GM18870 (cell line): ENCODE measurements around the gene PROX2.

Experiments used
- ATAC-seq: cut with Tn5 transposase; IDR thresholded peaks from one replicate; pipeline ENCODE4 v1.9.1; 2021; ENCODE audit warnings: moderate library complexity; ENCODE audit not compliant: unreplicated experiment

The PROX2 gene, protein sequence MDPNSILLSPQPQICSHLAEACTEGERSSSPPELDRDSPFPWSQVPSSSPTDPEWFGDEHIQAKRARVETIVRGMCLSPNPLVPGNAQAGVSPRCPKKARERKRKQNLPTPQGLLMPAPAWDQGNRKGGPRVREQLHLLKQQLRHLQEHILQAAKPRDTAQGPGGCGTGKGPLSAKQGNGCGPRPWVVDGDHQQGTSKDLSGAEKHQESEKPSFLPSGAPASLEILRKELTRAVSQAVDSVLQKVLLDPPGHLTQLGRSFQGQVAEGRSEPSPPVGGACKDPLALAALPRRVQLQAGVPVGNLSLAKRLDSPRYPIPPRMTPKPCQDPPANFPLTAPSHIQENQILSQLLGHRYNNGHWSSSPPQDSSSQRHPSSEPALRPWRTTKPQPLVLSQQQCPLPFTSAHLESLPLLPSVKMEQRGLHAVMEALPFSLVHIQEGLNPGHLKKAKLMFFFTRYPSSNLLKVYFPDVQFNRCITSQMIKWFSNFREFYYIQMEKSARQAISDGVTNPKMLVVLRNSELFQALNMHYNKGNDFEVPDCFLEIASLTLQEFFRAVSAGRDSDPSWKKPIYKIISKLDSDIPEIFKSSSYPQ

DNA sequence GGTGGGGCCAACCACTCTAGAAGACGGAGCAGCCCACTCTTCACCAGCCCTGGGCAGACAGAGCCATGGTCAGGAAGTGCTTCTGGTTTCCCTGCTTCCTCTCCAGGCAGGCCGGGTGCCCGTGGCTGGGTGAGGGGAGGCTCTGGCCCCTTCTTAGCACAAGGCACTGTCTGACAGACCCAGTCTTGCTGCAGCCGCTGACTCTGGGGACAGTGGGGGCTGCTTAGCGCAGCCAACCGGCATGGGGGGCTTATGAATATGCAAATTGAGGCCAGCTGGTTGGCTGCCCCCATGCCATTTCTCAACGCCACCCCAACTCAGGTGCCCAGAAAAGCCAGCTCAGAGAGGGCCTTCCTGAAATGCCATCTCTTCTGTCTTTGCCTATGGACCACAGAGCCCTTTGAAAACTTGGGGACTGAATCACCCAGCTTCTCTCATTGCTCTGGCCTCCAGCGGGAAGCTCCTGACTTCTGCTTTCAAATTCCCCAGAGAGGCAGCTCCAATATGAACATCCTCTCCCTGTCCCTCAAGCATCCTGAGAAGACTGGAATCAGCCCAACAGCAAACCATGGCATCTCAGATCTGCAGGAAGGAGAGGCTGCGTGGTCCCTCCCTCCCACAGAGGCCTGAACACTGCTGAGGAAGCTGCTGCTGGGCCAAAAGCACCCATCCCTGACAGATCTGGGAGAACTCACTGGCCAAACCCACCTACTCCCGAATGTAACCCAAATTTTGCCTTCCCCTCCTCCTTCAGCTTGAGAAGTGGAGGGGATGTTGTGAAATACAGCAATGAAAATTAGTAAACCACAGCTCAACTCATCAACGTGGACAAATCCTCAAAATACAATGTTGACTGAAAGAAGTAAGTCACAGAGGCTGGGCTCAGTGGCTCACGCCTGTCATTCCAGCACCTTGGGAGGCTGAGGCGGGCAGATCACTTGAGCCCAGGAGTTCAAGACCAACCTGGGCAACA is at the start of gene PROX2:
TSS of gene PROX2 (minus strand) at position 205 of the 973 bp plus-strand sequence. CDS start 12,311 bp downstream, outside the sequence.
- ATAC-seq: no peak

DNA sequence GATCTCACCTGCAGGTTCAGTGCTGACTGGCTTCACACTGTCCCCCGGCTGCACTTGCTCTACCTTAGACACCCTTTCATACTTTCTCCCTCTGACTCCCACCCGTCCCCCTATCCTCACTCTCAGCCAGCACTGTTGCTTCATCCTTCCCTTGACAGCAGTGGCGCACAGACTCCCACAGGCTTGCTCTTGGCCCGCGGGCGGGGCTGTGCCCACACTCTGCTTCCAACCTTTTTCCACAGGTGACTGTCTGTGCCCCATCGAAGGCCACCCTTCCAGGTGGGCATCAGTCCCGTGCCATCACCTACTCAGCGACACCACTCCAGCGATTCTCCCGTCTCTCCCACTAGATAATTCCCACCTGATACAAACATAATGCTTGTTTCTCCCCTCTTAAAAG is 48.1 kb upstream of the PROX2 start:
- ATAC-seq: no peak

DNA sequence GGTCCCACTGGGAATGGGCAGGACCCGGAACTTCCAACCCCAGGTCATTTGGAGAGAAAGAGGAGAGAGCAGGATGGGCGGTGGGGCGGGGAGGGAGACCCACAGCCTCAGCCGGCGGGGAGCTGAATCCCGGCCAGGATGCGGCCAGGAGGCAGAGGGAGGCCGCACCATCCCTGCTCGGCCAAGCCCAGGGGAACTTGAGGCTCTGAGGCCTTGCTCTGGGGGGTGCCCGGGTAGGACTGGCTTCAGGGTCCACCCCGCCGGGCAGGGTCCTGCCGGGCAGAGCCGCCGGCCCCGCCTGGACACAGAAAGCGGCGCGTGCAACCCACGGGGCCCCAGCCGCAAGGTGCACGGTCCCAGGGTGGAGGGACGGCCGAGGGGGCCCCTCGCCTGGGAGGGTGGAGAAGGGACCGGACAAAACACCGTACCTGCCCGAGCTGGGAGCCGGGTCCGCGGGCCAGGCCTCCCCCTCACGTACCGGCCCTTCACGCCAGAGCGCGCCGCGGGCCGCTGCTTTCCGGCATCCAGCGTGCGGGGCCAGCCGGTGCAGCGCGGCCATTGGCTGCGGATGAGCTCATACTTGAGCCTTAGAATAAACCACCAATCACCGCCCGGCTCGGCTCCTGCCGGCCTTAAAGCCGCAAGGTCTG is 46.9 kb upstream of the PROX2 start, which contains the start of gene RPS6KL1:
TSS of gene RPS6KL1 (minus strand) at position 509 of the 650 bp plus-strand sequence. CDS start 1,719 bp downstream, outside the sequence.
- no peak for ATAC-seq

DNA sequence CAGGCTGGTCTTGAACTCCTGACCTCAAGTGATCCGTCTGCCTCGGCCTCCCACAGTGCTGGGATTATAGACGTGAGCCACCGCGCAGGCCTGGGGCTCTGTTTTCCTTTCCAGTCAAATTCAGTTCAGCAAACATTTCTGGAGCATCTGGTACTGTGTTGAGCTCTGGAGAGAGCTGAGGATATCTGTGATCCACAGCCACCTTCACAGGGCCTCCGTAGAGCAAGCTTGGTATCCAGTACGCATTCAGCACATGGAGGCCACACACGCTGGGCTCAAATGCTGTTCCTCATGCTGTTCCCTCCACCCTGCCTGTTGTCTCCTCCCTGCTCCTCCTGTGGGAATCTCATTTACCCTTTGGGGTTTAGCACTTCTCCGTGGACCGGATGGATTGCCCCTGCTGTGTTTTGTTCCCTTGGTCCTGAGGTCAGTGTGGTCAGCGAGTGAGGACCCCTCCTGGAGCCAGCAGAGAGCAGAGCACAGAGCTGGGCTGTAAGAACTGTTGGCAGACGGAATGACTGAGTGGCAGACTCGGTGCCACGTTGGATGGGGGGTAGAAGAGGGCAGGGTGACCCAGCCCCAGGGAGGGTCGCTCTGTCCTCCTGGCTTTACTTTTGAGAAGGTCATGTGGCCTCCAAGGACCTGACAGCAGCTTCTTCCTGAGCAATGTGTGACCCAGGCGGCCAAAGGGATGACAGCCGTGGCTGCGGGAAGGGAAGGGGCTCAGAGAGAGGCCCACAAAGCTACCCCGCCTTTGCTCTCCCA is 46.2 kb upstream of the PROX2 start:
- no peak for ATAC-seq

DNA sequence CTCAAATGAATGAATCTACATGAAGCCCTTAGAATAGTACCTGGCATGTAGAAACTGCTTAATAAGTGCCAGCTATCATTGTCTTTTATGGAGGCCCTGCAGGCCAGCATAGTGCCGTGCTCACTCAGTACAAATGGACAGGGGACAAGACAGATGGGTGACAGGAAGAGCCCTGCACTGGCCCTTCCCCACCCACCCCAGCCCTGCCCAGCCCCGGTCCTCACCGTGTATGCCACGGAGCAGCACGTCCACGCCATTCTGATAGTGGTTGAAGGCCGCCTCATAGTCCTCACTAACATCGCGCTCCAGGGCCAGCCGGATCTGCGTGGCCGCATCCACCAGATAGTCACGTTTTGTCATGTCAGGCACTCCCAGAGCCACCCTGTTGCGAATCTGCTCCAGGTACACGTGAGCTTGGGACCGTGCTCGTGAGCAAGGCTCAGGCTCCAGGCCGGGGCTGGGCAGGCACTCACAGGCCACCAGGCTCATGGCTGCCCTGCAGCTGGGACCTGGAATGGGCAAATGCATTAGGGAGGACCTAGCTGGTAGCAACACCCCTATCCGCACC is 45.2 kb upstream of the PROX2 start:
- no peak for ATAC-seq

DNA sequence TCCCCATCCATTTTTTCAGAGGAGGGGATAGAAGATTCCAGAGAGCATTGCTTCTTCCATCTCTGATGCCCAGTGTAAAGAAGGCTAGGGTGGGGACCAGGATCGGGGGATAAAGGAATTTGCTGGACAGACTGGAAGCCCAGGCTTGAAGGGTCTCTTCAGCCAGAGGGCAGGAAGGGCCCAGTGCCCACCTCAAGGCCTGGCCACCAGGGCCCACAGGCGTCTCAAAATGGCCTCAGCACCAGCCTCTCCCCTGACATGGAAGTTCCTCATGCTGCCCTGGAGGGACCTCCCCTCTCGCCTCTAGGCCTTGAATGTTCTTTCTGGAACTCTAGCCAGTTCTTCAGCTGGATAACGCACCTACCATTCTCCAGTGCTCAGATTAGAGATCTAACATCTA is 44.3 kb upstream of the PROX2 start:
- ATAC-seq: no peak

DNA sequence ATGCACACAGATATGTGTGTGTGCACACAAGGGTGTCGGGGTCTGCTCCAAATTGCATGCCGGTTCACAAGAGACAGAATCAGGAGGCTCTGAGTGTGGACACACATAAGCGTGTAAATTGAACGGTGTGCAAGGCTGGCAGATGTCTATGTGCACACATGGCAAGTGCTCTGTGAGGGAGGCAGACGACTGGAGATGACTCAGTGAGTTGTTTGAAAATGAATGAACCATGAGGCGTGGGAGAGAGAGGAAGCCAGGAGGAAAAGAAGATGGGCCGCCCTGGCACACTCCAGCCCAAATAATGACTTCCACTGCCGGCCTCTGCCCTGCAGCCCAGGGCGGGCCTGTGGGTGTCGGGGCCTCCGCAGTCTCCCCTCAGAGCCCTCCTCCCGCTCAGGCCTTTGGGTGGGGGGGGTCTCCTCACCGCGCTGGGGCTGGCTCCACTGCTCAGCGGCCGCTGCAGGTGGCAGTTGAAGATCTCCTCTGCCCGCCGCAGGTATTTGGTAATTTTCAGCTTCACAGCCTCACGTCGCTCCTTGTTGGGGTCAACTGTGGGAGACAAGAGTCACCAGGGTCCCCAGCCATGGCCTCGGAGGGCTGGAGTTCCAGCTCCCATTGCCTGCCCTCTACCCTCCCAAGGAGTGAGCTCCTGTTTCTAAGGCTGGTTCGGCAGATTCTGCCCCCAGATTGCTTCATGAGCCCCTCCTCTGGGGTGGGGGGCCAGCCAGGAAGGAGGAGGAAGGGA is 43.6 kb upstream of the PROX2 start:
- no peak for ATAC-seq

DNA sequence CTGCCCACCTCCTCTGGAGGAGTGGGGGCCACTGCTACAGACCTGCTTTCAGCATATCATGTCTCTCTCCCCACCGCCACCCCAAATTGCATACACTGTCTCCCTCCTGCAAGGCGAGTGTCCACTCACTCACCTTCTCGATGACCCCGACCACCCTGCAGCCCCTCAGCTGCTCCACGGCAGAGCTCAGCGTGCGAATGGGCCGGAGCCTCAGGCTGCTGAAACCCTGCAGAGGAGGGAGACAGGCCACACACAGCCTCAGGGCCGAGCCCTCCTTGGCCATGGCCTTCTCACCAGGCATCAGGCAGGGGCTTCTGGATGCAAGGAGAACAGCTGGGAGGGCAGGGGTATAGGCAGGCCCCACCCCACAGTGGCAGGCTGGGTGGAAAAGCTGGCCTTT is 42.4 kb upstream of the PROX2 start:
- no peak for ATAC-seq

DNA sequence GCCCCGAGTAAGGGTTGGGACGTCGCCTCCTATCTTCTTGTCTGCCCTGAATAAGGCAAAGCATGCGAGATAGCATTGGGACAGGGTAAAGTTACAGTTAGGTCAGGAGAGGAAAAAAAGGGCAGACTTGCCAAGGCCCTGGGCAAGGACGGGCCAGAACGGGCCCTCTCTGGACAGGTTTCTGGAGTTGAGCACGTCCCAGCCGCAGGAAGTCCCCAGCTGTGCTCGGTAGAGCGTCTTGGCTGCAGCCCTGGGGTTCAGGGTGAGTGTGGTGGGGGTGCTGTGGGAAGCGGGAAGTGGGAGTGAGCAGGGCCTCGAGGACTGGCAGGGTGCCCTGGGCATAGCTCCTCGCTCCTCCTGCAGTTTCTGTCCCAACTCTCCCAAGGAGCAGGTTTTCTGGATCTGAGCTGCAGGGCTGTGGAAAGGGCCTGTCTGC is 41.7 kb upstream of the PROX2 start:
- ATAC-seq: no peak

DNA sequence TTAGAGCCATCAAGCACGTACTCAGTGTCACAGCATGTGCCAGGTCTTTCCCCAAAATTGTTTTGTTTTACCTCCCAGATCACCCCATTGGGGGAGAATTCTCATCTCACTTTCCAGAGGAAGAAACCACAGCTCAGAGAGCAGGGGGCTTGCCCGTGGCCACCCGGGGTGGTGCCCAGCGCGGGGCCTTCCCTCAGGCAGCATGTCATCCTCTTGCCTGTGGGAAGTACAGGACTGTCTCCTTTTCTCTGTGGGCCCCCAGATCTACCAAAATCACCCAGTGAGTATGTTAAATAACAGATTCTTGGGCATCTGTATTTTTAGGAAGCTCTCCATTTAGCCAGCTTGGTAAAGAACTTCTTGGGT is 41.2 kb upstream of the PROX2 start:
- ATAC-seq: no peak

DNA sequence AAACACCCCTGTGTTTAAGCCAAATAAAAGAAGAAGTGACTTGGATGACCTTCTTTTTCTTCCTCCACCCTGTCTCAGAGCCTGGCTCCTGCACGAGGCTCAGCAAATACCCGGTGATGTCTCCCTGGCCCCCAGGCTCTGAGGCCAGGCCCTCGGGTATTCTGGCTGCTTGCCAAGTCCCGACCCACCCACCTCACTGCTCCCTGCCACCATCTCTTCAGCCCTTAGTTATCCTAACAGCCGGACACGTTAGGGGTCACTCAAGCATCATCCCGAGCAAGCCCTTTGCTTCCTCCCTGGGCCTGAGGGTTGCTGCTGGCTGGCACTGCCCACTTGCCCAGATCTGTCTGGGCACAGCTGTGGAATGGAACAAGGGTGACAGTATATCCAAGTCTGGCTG is 39.9 kb upstream of the PROX2 start:
- ATAC-seq: no peak

DNA sequence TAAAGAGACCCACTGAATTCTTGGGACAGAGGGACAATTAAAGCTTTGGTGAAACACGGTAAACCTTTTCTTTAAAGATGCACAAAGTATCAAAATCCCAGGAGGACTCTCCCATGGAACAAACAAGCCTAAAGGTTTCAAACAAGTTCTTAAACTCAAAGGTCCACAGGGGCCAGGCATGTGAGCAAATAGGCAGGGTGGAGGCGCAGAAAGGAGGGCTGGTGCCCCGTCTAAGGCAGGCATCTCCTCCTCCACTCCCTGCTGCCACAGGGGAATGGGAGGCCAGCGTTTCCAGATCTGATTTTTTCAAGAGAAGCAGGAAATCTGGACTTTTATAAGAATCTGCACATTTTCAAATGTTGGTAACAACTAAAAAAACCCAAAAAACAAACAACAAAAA is 39.5 kb upstream of the PROX2 start:
- no peak for ATAC-seq

DNA sequence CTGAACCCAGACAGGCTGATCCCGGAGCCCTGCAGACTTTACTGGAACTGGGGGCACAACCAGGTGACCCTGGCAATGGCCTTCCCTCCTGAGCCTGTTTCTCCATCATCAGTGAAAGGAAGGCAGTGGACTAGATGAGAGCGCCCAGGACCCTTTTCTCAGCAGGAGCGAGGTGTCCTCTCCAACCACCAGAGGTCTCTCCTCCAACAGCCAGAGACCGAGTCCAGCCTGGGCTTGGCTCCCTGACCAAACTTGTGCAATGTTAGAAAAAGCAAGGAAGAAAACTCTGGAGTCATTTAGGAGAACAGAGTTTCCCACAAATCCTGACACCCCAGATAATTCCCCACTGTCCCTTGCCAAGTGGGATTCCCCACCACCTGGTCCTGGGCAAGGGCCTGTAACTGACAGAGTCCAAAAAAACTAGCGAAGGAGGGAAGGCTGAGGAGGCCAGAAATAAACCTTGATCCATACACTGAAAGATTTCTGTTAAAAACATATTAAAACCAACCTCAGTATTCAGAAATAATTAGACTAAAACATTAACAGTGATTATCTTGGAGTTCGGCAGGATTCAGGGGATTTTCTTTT is 38.1 kb upstream of the PROX2 start:
- ATAC-seq: no peak

DNA sequence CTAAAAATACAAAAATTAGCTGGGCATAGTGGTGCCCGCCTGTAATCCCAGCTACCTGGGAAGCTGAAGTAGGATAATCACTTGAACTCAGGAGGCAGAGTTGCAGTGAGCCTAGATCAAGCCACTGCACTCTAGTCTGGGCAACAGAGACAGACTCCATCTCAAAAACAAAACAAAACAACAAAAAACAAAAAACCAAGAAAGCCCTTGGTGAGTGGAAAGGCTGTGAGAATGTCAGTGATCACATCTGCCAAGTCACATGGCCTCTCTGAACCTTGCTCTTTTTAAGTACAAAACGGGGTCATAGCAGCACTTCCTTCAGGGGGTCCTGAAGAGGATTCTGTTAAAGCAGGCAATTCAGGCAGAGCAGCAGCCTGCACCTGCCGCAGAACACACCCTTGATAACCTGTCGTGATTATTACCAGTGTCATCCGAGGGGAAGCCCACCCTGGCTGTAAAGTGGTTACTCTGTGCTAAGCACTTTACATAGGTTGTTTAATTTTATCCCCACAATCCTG is 37.5 kb upstream of the PROX2 start:
- ATAC-seq: no peak

DNA sequence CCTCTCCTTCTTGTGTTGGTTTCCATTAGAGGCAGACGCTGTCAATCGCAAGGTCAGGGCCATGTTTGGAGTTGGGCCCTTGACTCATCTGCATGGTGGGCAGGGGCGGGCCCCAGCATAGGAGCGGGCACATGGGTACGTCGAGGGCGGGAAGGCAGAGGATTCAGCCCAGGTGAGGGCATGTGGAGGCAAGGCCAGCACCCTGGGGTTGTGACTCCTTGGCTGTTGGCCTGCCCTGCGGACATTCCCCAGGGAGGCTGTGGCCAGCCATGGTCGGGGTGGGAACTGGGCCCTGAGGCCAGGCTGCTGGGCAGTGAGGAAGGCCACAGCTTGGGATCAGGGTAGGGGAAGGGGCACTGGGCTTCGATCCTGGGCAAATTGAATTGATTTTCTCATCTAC is 36.9 kb upstream of the PROX2 start:
- ATAC-seq: no peak

DNA sequence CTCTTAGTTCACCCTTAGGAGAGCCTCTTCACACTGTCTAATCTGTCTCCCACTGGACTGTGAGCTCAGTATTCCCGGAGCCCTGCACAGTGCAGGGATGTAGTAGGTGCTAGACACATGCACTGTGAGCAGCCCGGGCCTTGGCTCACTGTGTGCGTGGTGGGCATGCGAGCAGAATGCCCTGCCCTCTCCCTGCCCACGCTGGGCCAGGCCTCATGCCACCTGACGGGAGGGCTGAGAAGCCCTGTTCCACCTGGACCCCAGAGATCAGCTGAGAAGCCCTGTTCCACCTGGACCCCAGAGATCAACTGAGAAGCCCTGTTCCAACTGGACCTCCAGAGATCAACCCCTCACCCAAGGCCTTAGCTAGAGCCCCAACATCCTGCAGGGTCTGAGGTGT is 36.2 kb upstream of the PROX2 start:
- ATAC-seq: no peak

DNA sequence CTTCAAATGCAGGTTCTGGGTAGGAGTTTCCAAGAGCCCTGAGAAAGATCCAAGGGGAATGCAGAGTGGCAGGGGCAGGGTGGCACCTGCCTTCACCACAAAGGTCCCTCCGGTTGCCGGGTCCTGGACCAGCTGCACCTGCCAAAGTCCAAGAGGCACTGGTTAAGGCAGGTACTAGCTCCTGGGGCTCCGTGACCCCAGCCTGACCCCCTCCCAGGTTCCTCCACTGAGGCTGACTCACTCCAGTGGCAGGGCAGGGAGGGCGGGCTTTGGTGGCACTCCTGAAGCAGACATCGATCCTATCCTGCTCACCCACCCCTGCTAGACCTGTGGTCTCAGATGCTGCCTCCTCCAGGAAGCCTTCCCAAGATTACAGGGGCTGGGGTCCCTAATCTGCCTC is 35.8 kb upstream of the PROX2 start:
- no peak for ATAC-seq

DNA sequence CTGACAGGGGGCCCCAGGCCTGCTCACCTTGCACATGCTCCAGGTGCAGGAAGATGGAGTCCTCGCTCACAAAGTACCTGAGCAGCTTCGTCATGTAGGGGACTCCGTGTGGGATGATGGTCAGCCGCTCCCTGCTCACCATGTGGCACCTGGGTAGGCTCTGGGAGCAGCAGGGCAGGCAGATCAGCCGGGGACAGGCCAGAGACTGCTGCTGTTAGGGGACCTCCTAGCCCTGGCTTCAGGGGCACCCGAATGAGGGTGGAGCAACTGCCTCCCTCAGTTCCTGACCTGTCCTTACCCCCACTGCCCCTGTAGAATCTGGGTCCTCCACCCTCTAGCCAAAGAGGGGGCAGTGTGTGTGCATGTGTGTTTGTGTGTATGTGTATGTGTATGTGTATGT is 35.3 kb upstream of the PROX2 start:
- ATAC-seq: no peak

DNA sequence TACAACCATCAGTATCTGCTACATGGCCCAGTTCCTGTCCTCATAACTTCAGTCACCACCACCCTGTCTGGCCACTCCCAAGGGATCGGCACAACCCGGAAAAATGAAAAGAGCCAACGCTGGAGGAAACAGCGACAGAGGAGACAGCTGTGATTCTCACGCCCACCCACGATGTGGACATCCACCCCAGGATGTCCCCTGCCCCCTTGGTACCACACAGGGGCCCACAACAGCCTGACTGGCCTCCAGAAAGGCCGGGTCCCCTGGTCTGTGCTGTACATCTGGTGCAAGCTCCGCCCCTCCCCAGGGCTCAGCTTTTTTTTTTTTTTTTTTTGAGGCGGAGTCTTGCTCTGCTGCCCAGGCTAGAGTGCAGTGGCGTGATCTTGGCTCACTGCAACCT is 34.6 kb upstream of the PROX2 start:
- ATAC-seq: no peak
